H1 (cell line): ENCODE data around the gene ERICH3.

Experiments used
- ATF2 ChIP-seq: IDR thresholded peaks from 2 replicates; pipeline ENCODE4 v1.6.1; 2012; ENCODE audit warnings: low read length, inconsistent platforms
- CTCF ChIP-seq, 3 experiments: IDR thresholded peaks; 1 replicate in 2 of 3; 2 replicates in 1 of 3; pipeline versions ENCODE4 v1.5.1 to v1.6.1; 2011; ENCODE audit warnings: low read length in 3 of 3, mild to moderate bottlenecking in 3 of 3, inconsistent platforms in 2 of 3, low read depth in 1 of 3, moderate library complexity in 1 of 3; ENCODE audit not compliant: insufficient read depth in 1 of 3; ENCODE audit errors: control extremely low read depth in 1 of 3
- EP300 ChIP-seq, 2 experiments: IDR thresholded peaks; 1 replicate in 1 of 2; 2 replicates in 1 of 2; pipeline ENCODE4 v1.6.1; 2011 to 2012; ENCODE audit warnings: low read depth in 2 of 2, low read length in 2 of 2, mild to moderate bottlenecking in 2 of 2, borderline replicate concordance in 1 of 2, inconsistent platforms in 1 of 2, moderate library complexity in 1 of 2
- KDM4A ChIP-seq: IDR thresholded peaks from one replicate; pipeline ENCODE4 v1.7.1; 2012; ENCODE audit warnings: low read depth, mild to moderate bottlenecking, moderate library complexity, low read length, inconsistent platforms; ENCODE audit not compliant: severe bottlenecking
- MAX ChIP-seq: IDR thresholded peaks from 2 replicates; pipeline ENCODE4 v1.6.1; 2012; ENCODE audit warnings: inconsistent platforms
- NRF1 ChIP-seq: IDR thresholded peaks from 2 replicates; pipeline ENCODE4 v1.6.1; 2011; ENCODE audit warnings: mild to moderate bottlenecking, low read depth, low read length, improper control_type of control experiment
- POLR2A ChIP-seq, 2 experiments: IDR thresholded peaks; 1 replicate in 1 of 2; 2 replicates in 1 of 2; pipeline ENCODE4 v1.6.1; 2011; ENCODE audit warnings: low read depth in 2 of 2, low read length in 2 of 2, mild to moderate bottlenecking in 2 of 2; ENCODE audit errors: control extremely low read depth in 1 of 2
- POLR2AphosphoS5 ChIP-seq: IDR thresholded peaks from 2 replicates; pipeline ENCODE4 v1.6.1; 2011; ENCODE audit warnings: low read depth, low read length
- RAD21 ChIP-seq, 2 experiments: IDR thresholded peaks in 1 of 2; conservative IDR thresholded peaks in 1 of 2; 2 replicates each; pipeline ENCODE4 v1.6.1; 2011; ENCODE audit warnings: low read depth in 2 of 2, low read length in 2 of 2, improper control_type of control experiment in 1 of 2, inconsistent platforms in 1 of 2, mild to moderate bottlenecking in 1 of 2, moderate library complexity in 1 of 2
- RBBP5 ChIP-seq: IDR thresholded peaks from 2 replicates; pipeline ENCODE4 v1.7.1; 2012; ENCODE audit warnings: low read depth, mild to moderate bottlenecking, inconsistent platforms, low read length, moderate library complexity, borderline replicate concordance
- RFX5 ChIP-seq: IDR thresholded peaks from 2 replicates; pipeline ENCODE4 v1.6.1; 2011; ENCODE audit warnings: low read depth, low read length, improper control_type of control experiment, borderline replicate concordance
- YY1 ChIP-seq: IDR thresholded peaks from 2 replicates; pipeline ENCODE4 v1.6.1; 2011; ENCODE audit warnings: low read depth, mild to moderate bottlenecking, low read length

GRCh38 chr1:74715236-74715502 is 41.6 kb upstream of the ERICH3 start:
- TF ChIP-seq POLR2A (IDR thresholded peaks at IDR 0.05; ENCODE audit: control extremely low read depth in 1 of 2, low read depth in 2 of 2, low read length in 2 of 2) (no peak), ATF2 (no peak), CTCF (IDR thresholded peaks at IDR 0.05; ENCODE audit: control extremely low read depth in 1 of 3, insufficient read depth in 1 of 3, low read depth in 1 of 3, low read length in 3 of 3) (no peak), NRF1 (no peak), POLR2AphosphoS5 (no peak), RBBP5 (no peak), RFX5 (no peak), MAX (no peak), RAD21 (IDR thresholded peaks at IDR 0.05 in 1 of 2, conservative IDR thresholded peaks at IDR 0.05 in 1 of 2; ENCODE audit: low read depth in 2 of 2, low read length in 2 of 2) (no peak), KDM4A (no peak), YY1 (no peak), EP300 (IDR thresholded peaks at IDR 0.05; ENCODE audit: borderline replicate concordance in 1 of 2, low read depth in 2 of 2, low read length in 2 of 2) (no peak)
